Common myeloid progenitor, CD34-positive (primary cell): ENCODE data around the gene ZNF32.
A peak's percentile ranks its signal among the peaks of the same experiment; 100 is the strongest.

Source experiments
- CTCF ChIA-PET: fragments of 350-600 bp; sonication (Branson Sonifier 250); formaldehyde crosslinking; loops from one replicate; lab custom pipeline; 2021; ENCODE audit warnings: antibody characterized with exemption; lab: Charles Lee
- POLR2A ChIA-PET: fragments of 350-600 bp; sonication (Branson Sonifier 250); formaldehyde crosslinking; loops from one replicate; lab custom pipeline; 2021; ENCODE audit warnings: antibody characterized with exemption; lab: Charles Lee
- DNase-seq, 3 donors: peaks; one replicate each; pipeline versions ENCODE4 v3.0.0 to v3.0.0-alpha.2; 2013
- H3K27ac ChIP-seq, 2 experiments: 1 replicate in 1 of 2; 2 replicates in 1 of 2; pipeline ENCODE4 v1.7.0; 2013; ENCODE audit warnings: inconsistent platforms in 2 of 2, low read length in 2 of 2, mild to moderate bottlenecking in 2 of 2, low read depth in 1 of 2, moderate library complexity in 1 of 2; ENCODE audit not compliant: severe bottlenecking in 2 of 2, insufficient read depth in 1 of 2, poor library complexity in 1 of 2
- H3K27me3 ChIP-seq, 5 experiments: replicated peaks in 2 of 5; 1 replicate in 3 of 5; 2 replicates in 2 of 5; pipeline versions ENCODE4 v1.6.1 to v1.7.0; 2013; ENCODE audit warnings: low read length in 4 of 5, mild to moderate bottlenecking in 2 of 5, moderate library complexity in 2 of 5, inconsistent platforms in 1 of 5; ENCODE audit not compliant: insufficient read depth in 5 of 5, control insufficient read depth in 4 of 5
- H3K36me3 ChIP-seq, 4 experiments: 1 replicate in 2 of 4; 2 replicates in 2 of 4; pipeline versions ENCODE4 v1.6.1 to v1.7.0; 2013; ENCODE audit warnings: low read length in 3 of 4, control low read depth in 1 of 4, mild to moderate bottlenecking in 1 of 4; ENCODE audit not compliant: control insufficient read depth in 4 of 4, insufficient read depth in 4 of 4
- H3K4me1 ChIP-seq, 4 experiments: 1 replicate in 3 of 4; 2 replicates in 1 of 4; pipeline versions ENCODE4 v1.6.1 to v1.7.1; 2013; ENCODE audit warnings: low read length in 3 of 4, mild to moderate bottlenecking in 3 of 4, control low read depth in 1 of 4, inconsistent platforms in 1 of 4, moderate library complexity in 1 of 4; ENCODE audit not compliant: control insufficient read depth in 4 of 4, insufficient read depth in 4 of 4; ENCODE audit errors: control extremely low read depth in 1 of 4
- H3K4me3 ChIP-seq, 7 experiments: 1 replicate in 4 of 7; 2 replicates in 3 of 7; pipeline versions ENCODE4 v1.5.1 to v1.7.0; 2013; ENCODE audit warnings: mild to moderate bottlenecking in 7 of 7, low read length in 6 of 7, moderate library complexity in 6 of 7, inconsistent platforms in 2 of 7, low read depth in 2 of 7, control low read depth in 1 of 7; ENCODE audit not compliant: insufficient read depth in 4 of 7, control insufficient read depth in 1 of 7; ENCODE audit errors: extremely low read depth in 1 of 7
- H3K9me3 ChIP-seq, 5 experiments: 1 replicate in 4 of 5; 2 replicates in 1 of 5; pipeline versions ENCODE4 v1.6.1 to v1.7.1; 2013; ENCODE audit warnings: low read length in 4 of 5, mild to moderate bottlenecking in 2 of 5, inconsistent platforms in 1 of 5, low read depth in 1 of 5, moderate library complexity in 1 of 5; ENCODE audit not compliant: control insufficient read depth in 4 of 5, insufficient read depth in 2 of 5; ENCODE audit errors: control extremely low read depth in 1 of 5
- WGBS: methylation state at CpG from one replicate; pipeline ENCODE4 v1.1.5; 2013; ENCODE audit not compliant: insufficient coverage; 5-methylcytosine and 5-hydroxymethylcytosine counted together

ZNF32 gene

GRCh38 chr10:43693602-43694001, 44.9 kb upstream of the ZNF32 start:
- Histone ChIP-seq H3K9me3 (no peaks in the 10 kb centered on the region), H3K36me3 (no peaks in the 10 kb centered on the region), H3K4me1 (peaks cover 0 to 22% (median 20%) of the 10 kb centered on the region in 4 experiments), H3K27ac (no peak overlapping the region), H3K27me3 (peaks cover 4 to 30% (median 10%) of the 10 kb centered on the region in 5 experiments), H3K4me3 (no peak overlapping the region)
- ChIA-PET CTCF (interaction anchor here (1.0 to 5.4 kb wide), 3 partner anchors 91 to 337 kb away, joined by 3 to 36 read pairs (median 5); no protein-coding TSS in a partner anchor), POLR2A (no interaction called here)
- 100% methylated on average over 1 of the region's 3 CpGs for WGBS
- DNase-seq = no peak

- ChIA-PET CTCF (interaction anchor here (0.8 to 5.4 kb wide), 7 partner anchors 8 to 337 kb away, joined by 3 to 36 read pairs (median 5); no protein-coding TSS in a partner anchor), POLR2A (no interaction called here)
- no peaks in the 10 kb centered on the region for H3K9me3 ChIP-seq
- peaks cover 0 to 15% (median 14%) of the 10 kb centered on the region in 4 experiments for H3K4me1 ChIP-seq
- no peak for DNase-seq
- H3K4me3 ChIP-seq = no peak overlapping the region
- peaks cover 4 to 33% (median 11%) of the 10 kb centered on the region in 5 experiments for H3K27me3 ChIP-seq
- H3K27ac ChIP-seq = no peak overlapping the region
- no peaks in the 10 kb centered on the region for H3K36me3 ChIP-seq
- 98% methylated on average over 6 of the region's 10 CpGs for WGBS
These were observed 43.6 kb upstream of the ZNF32 start for GRCh38 chr10:43692051-43692825.

GRCh38 chr10:43691485-43691884, 42.8 kb upstream of the ZNF32 start:
- H3K4me3 ChIP-seq = no peak overlapping the region
- CTCF ChIA-PET = interaction anchor here (0.8 to 5.4 kb wide), 8 partner anchors 8 to 338 kb away, joined by 3 to 36 read pairs (median 8); no protein-coding TSS in a partner anchor
- POLR2A ChIA-PET = no interaction called here
- peak; percentile 20 to 70 (median 68) for DNase-seq
- WGBS = 71% methylated on average over 1 of the region's 2 CpGs
- no peaks in the 10 kb centered on the region for H3K9me3 ChIP-seq
- peaks cover 0 to 15% (median 14%) of the 10 kb centered on the region in 4 experiments for H3K4me1 ChIP-seq
- H3K27ac ChIP-seq = no peak overlapping the region
- peaks cover 4 to 33% (median 11%) of the 10 kb centered on the region in 5 experiments for H3K27me3 ChIP-seq
- H3K36me3 ChIP-seq = no peaks in the 10 kb centered on the region

- Histone ChIP-seq H3K9me3 (no peaks in the 10 kb centered on the region), H3K4me1 (peaks cover 0 to 15% (median 14%) of the 10 kb centered on the region in 4 experiments), H3K27me3 (peaks cover 4 to 33% (median 11%) of the 10 kb centered on the region in 5 experiments), H3K4me3 (peak overlapping the region; percentile 52 to 83 (median 75)), H3K27ac (no peak overlapping the region), H3K36me3 (no peaks in the 10 kb centered on the region)
- POLR2A ChIA-PET = no interaction called here
- 1% methylated on average over 61 of the region's 65 CpGs for WGBS
- CTCF ChIA-PET = interaction anchor here (0.6 to 5.4 kb wide), 21 partner anchors 10 to 697 kb away, joined by 3 to 36 read pairs (median 4); no protein-coding TSS in a partner anchor
- peak; percentile 77 to 88 (median 84) for DNase-seq
These were observed 41.5 kb upstream of the ZNF32 start for GRCh38 chr10:43689955-43690771.

DNA sequence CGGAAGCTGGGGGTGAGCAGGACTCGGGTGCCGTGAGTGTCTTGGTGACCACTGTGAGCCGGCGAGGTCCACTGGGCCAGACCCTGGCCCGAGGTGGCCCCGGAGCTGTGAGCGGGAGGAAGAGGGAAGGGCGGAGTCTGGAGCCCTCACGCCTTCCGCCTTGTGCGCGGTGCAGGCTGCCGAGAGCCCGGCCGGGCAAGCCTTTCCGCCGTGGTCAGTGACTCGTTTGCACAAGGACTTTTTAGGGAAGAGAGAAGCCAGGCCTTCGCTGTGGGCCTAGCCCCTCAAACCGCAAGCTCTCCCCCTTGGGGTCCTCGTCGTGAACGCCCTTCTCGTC, 40.9 kb upstream of the ZNF32 start:
- ChIA-PET POLR2A (no interaction called here), CTCF (interaction anchor here (0.6 to 5.4 kb wide), 16 partner anchors 10 to 697 kb away, joined by 3 to 36 read pairs (median 4); no protein-coding TSS in a partner anchor)
- Histone ChIP-seq H3K4me1 (peaks cover 0 to 15% (median 14%) of the 10 kb centered on the region in 4 experiments), H3K9me3 (no peaks in the 10 kb centered on the region), H3K27ac (no peak overlapping the region), H3K36me3 (no peaks in the 10 kb centered on the region), H3K27me3 (peaks cover 4 to 33% (median 11%) of the 10 kb centered on the region in 5 experiments), H3K4me3 (peak overlapping the region; percentile 52 to 83 (median 75))
- 1% methylated on average over 22 of the region's 25 CpGs for WGBS
- peak in 1 of 3 donors; percentile 22 for DNase-seq

DNA sequence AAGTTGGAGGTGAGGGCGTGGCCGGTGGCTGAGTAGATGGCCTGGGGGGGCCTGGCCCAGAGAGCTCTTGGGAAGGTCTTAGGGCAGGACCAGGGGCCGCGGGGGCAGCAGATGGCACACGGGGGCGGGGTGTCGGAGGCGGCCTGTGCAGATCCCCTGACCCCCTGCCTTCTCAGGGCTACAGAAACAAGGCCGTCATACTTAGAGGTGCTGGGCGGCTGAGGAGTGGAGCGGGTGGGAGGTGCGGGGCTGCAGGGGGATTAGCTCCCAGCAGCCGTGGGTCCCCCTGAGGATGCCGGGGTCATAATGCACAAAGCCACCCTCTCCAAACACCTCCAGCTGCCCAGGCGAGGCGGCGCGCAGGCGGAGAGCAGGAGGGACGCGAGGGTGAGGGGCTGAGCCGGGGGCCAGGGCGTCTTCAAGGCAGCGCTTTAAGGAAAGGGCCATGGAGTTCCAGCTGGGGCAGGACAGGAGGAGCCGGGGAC, 40.4 kb upstream of the ZNF32 start:
- Histone ChIP-seq H3K36me3 (no peaks in the 10 kb centered on the region), H3K27ac (no peak overlapping the region), H3K4me1 (peaks cover 0 to 15% (median 14%) of the 10 kb centered on the region in 4 experiments), H3K9me3 (no peaks in the 10 kb centered on the region), H3K4me3 (peak overlapping the region; percentile 52 to 83 (median 75)), H3K27me3 (peaks cover 4 to 33% (median 11%) of the 10 kb centered on the region in 5 experiments)
- WGBS = 84% methylated on average over 25 of the region's 25 CpGs
- no peak for DNase-seq
- CTCF ChIA-PET = interaction anchor here (0.6 to 5.4 kb wide), 14 partner anchors 8 to 545 kb away, joined by 3 to 36 read pairs (median 4); no protein-coding TSS in a partner anchor
- POLR2A ChIA-PET = no interaction called here
